Motor neuron (in vitro differentiated cells): Measurements from ENCODE around the gene CCDC169. TPM values are rescaled to one million over a fixed set of nuclear protein-coding genes. Genes with fewer than 3 reads are reported as not detected.
A peak's percentile ranks its signal among the peaks of the same experiment; 100 is the strongest.
"Not testable (repeated sequence)": the region's sequence is repeated elsewhere in the genome, so short reads cannot be mapped to it uniquely, and the experiment has no call there.

ENCODE experiments used
- ATAC-seq, 8 experiments: fragments of 200-7000 bp; cut with Tn5 transposase; replicated peaks in 6 of 8; 2 replicates each; pipeline ENCODE4 v1.8.0; 2021; ENCODE audit warnings: mild to moderate bottlenecking in 8 of 8, moderate library complexity in 8 of 8
- H3K27ac ChIP-seq, 2 donors: fragments of 250-450 bp; sonication (Bioruptor Pico); 2 replicates each; pipeline ENCODE4 v1.9.0; 2021; ENCODE audit warnings: antibody characterized with exemption in 2 of 2, mild to moderate bottlenecking in 2 of 2, moderate library complexity in 1 of 2
- H3K4me1 ChIP-seq, 2 donors: fragments of 250-450 bp; sonication (Bioruptor Pico); replicated peaks in 1 of 2; 2 replicates each; pipeline ENCODE4 v1.6.1; 2021; ENCODE audit warnings: antibody characterized with exemption in 2 of 2, mild to moderate bottlenecking in 2 of 2, moderate library complexity in 1 of 2
- H3K4me3 ChIP-seq, 5 donors: fragments of 250-450 bp; sonication (Bioruptor Pico); 2 replicates each; pipeline ENCODE4 v1.9.0; 2021; ENCODE audit warnings: antibody characterized with exemption in 5 of 5, mild to moderate bottlenecking in 5 of 5, moderate library complexity in 4 of 5
- WGBS, 10 experiments: fragments of 450-650 bp; shearing (Covaris generic); methylation state at CpG; one replicate each; pipeline ENCODE4 v1.0.0; 2022; 5-methylcytosine and 5-hydroxymethylcytosine counted together
- in situ Hi-C, 9 experiments: fragments of 400-800 bp; cut with MboI; loops; one replicate each; pipeline ENCODE4 v1.15.0; 2021; ENCODE audit warnings: low sequenced_read_pairs in 9 of 9, low pct_unique_long_range_greater_than_20kb in 2 of 9; ENCODE audit not compliant: unreplicated experiment in 9 of 9
- total RNA-seq, 8 experiments: library from RNA; unstranded; fragments of 300-600 nt; gene quantifications; 2 replicates each; pipeline versions ENCODE4 v1.2.3 to v1.2.4, GENCODE V29; 2022

Gene CCDC169
- total RNA-seq, 8 experiments from 2014 or later: 0.24 to 11.6 (median 7.1) TPM

GRCh38 chr13:36332255-36332654 is 34.6 kb upstream of the CCDC169 start:
- H3K27ac ChIP-seq, in situ Hi-C loops, H3K4me3 ChIP-seq, ATAC-seq: not testable (repeated sequence)
- peaks cover 9 to 15% of the 10 kb centered on the region in 2 donors for H3K4me1 ChIP-seq

DNA sequence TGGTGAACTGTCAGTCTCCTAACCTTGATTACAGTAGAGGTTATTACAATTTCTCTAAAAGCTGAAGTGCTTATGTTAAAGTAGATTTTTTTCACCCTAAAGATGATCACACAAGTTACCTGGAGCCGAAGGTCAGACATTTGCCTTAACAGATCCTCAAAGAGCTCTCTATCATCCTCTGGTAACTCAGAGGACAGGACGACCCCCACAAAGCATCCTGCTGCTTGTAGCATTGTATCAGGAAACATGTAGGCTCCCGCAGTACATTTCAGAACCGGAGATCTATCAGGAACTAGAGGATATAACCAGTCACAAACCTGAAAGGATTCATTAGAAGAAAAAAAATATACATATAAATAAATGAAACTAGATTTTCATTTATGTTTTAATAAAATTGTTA is 33.7 kb upstream of the CCDC169 start:
- H3K4me1 ChIP-seq: peaks cover 9 to 15% of the 10 kb centered on the region in 2 donors
- no peak overlapping the region for H3K4me3 ChIP-seq
- in situ Hi-C loops: no loop called here
- 77 to 93% (median 84%) methylated on average over 2 to 4 of the region's 4 CpGs; no CpG with 5 or more reads in 2 of the 10 experiments for WGBS, 10 experiments
- no peak for ATAC-seq
- no peak overlapping the region for H3K27ac ChIP-seq

GRCh38 chr13:36329361-36329760 is 31.7 kb upstream of the CCDC169 start:
- Histone ChIP-seq H3K4me3 (no peak overlapping the region), H3K4me1 (peaks cover 9 to 11% of the 10 kb centered on the region in 2 donors), H3K27ac (no peak overlapping the region)
- in situ Hi-C loops: no loop called here
- ATAC-seq: no peak
- 76 to 100% (median 93%) methylated on average over 1 to 4 of the region's 4 CpGs for WGBS, 10 experiments

GRCh38 chr13:36328821-36329220 is 31.2 kb upstream of the CCDC169 start:
- H3K4me3 ChIP-seq: no peak overlapping the region
- peaks cover 6 to 9% of the 10 kb centered on the region in 2 donors for H3K4me1 ChIP-seq
- no peak for ATAC-seq
- no peak overlapping the region for H3K27ac ChIP-seq
- in situ Hi-C loops: no loop called here
- WGBS, 10 experiments: 67 to 100% (median 88%) methylated on average over 1 to 2 of the region's 2 CpGs; no CpG with 5 or more reads in 1 of the 10 experiments

DNA sequence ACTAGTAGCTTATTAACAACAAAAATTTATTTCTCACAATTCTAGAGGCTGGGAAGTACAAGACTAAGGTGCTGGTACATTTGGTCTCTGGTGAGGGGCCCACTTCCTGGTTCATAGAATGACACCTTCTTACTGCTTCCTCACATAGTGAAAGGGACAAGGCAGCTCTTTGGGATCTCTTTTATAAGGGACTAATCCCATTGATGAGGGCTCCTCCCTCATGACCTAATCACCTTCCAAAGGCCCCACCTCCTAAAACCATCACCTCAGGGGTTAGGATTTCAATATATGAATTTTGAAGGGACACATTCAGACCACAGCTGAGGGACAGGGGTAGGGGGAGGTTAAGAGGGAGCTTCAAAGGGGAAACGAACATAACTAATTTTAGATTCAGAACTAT is 28.3 kb upstream of the CCDC169 start:
- in situ Hi-C loops: no loop called here
- no peak overlapping the region for H3K4me3 ChIP-seq
- WGBS, 10 experiments: 67 to 100% (median 94%) methylated on average over 1 of the region's 1 CpG; no CpG with 5 or more reads in 2 of the 10 experiments
- no peaks in the 10 kb centered on the region for H3K4me1 ChIP-seq
- H3K27ac ChIP-seq: no peak overlapping the region
- no peak for ATAC-seq

DNA sequence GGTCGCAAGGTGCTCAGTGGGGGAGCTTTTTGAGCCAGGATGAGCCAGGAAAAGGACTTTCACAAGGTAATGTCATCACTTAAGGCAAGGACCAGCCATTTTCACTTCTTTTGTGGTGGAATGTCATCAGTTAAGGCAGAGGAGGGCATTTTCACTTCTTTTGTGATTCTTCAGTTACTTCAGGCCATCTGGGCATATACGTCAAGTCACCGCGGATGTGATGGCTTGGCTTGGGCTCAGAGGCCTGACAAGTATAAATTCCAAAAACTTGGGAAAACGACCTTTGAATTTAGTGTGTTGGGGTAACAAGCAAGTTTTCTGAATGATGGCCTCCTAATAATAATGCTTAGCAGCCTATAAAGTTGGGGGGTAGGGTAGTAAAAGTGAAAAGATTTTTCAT is 27.3 kb upstream of the CCDC169 start:
- in situ Hi-C loops, H3K4me1 ChIP-seq, ATAC-seq, H3K27ac ChIP-seq, H3K4me3 ChIP-seq: not testable (repeated sequence)
- 89 to 100% (median 96%) methylated on average over 1 to 5 of the region's 5 CpGs; no CpG with 5 or more reads in 5 of the 10 experiments for WGBS, 10 experiments

DNA sequence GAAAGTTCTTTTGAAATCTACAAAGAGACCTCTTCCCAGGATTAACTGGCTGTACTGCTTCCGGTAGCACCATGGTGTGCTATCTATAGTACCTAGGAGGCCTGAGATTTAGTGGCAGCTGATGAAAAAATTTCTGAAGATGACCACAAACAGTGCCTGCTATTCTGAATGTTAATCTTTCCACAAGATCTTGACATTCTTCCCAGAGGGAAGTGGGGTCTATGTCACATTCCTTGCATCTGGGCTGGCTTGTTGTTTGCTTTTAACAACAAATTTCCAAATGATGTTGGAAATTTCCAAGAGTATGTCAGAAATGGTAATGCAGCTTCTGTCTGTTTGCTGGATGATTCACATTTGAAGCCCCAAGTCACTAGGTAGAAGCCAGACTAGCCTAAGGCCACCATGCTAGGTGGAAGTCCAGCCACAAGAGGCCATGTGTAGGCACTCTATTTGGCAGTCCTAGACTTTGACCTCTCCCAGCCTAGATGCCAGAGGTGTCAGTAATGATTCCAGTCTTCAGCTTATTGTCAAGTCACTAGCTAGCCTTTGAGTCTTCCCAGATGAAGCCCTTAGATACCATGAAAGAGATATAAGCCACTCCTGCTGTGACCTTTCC is 26.4 kb upstream of the CCDC169 start:
- Histone ChIP-seq H3K27ac (no peak overlapping the region), H3K4me3 (no peak overlapping the region), H3K4me1 (no peaks in the 10 kb centered on the region)
- ATAC-seq: peak in 1 of 8 experiments; percentile 67
- in situ Hi-C loops: no loop called here
- WGBS, 10 experiments: 29 to 100% (median 100%) methylated on average over 1 of the region's 1 CpG; no CpG with 5 or more reads in 2 of the 10 experiments

GRCh38 chr13:36323408-36323807 is 25.8 kb upstream of the CCDC169 start:
- in situ Hi-C loops: no loop called here
- 94 to 100% (median 97%) methylated on average over 1 to 3 of the region's 3 CpGs; no CpG with 5 or more reads in 3 of the 10 experiments for WGBS, 10 experiments
- ATAC-seq: no peak
- Histone ChIP-seq H3K27ac (no peak overlapping the region), H3K4me1 (no peaks in the 10 kb centered on the region), H3K4me3 (no peak overlapping the region)

GRCh38 chr13:36319793-36320192 is 22.2 kb upstream of the CCDC169 start:
- H3K27ac ChIP-seq, in situ Hi-C loops, H3K4me3 ChIP-seq, ATAC-seq, H3K4me1 ChIP-seq: not testable (repeated sequence)
- WGBS, 10 experiments: 77 to 100% (median 83%) methylated on average over 2 to 4 of the region's 6 CpGs; no CpG with 5 or more reads in 7 of the 10 experiments

DNA sequence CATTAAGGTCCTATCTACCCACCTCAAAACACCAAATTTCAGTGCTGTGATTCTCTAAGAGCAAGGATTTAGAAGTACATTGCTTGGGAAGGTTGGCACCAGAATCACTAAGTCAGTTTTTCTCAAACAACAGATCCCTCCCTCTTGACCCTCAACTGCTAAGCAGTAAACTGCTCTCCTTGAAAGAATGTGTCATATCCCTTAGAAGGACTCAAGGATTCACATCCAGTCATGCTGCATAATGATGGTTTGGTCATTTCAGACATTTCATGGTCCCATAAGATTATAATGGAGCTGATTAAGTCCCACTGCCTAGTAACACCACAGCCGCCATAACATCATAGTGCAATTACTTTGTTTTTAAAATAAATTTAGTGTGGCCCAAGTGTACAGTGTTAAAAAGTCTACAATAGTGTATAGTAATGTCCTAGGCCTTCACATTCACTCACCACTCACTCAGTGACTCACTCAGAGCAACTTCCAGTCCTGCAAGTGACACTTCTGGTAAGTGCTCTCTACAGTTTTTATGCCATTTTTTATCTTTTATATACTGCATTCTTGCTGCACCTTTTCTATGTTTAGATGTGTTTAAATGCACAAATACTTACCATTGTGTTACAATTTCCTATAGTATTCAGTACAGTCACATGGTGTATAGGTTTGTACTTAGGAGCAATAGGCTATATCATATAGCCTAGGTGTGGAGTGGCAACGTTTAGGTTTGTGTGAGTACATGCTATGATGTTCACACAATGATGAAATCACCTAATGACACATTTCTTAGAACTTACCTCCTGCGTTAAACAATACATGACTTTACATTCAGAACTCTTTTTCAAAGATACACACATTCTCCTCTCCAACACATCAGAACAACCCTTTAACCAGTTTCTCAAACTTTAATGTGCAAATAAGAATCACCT is 15.7 kb upstream of the CCDC169 start:
- Histone ChIP-seq H3K4me1 (no peaks in the 10 kb centered on the region), H3K27ac (no peak overlapping the region), H3K4me3 (no peak overlapping the region)
- WGBS, 10 experiments: 20 to 100% (median 80%) methylated on average over 1 to 3 of the region's 3 CpGs; no CpG with 5 or more reads in 1 of the 10 experiments
- in situ Hi-C loops: no loop called here
- ATAC-seq: no peak

DNA sequence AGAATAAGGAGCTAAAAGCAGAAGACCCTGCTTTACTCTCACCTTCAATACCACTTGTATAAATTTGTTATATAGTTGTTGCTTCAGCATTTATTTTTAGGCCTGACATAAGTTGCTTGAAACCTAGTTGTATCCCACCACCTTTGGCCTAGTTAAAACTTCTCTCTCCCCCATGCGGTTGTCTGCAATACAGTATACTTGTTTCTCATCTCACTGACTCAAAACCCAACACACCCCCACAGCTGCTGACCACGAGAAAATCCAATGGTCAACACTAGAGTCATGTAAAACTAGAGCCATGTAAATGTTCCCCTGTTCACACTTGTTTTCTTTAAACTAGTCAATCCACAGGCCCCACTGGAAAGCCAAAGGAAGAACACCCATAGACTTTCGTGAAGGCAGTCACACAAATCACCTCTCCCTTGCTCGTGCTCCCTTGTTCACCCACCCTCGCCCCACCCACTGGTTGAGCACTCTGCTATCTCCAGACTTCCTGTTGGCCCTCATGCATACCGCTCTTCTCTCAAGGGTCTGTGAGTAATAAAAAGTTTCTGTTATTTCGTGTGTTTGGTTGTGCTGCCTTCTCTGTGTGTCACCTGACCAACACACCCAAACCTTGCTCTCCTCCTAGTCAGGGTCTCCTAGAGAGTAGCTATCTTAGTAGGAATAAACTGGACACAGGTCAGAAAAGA is 12.9 kb upstream of the CCDC169 start:
- ATAC-seq: no peak
- Histone ChIP-seq H3K27ac (no peak overlapping the region), H3K4me3 (no peak overlapping the region), H3K4me1 (no peaks in the 10 kb centered on the region)
- 83 to 100% (median 93%) methylated on average over 1 to 4 of the region's 7 CpGs; no CpG with 5 or more reads in 2 of the 10 experiments for WGBS, 10 experiments
- in situ Hi-C loops: no loop called here

- ATAC-seq: no peak
- in situ Hi-C loops: no loop called here
- no peak overlapping the region for H3K27ac ChIP-seq
- H3K4me3 ChIP-seq: no peak overlapping the region
- H3K4me1 ChIP-seq: peaks cover 11% of the 10 kb centered on the region in 2 donors
- 74 to 100% (median 88%) methylated on average over 1 to 3 of the region's 3 CpGs for WGBS, 10 experiments
Observed at GRCh38 chr13:36302289-36302688, 4.7 kb upstream of the CCDC169 start.

- Histone ChIP-seq H3K27ac (peak overlapping the region; percentile 13 to 35), H3K4me1 (peaks cover 11% of the 10 kb centered on the region in 2 donors)
- H3K4me3 ChIP-seq, in situ Hi-C loops, ATAC-seq: not testable (repeated sequence)
- 0 to 67% (median 50%) methylated on average over 1 to 2 of the region's 3 CpGs; no CpG with 5 or more reads in 2 of the 10 experiments for WGBS, 10 experiments
Observed at GRCh38 chr13:36299469-36299868, 1.9 kb upstream of the CCDC169 start.
